ENCODE measurements around the gene FGFBP2.

FGFBP2 gene

GRCh38 chr4:15953625-15954024, 9.3 kb downstream of the FGFBP2 start:
- Histone ChIP-seq H3K9me2 (ENCODE audit: low read depth, low read length) (no peaks in the 10 kb centered on the region), H3F3A (ENCODE audit: insufficient read depth, low read length) (no peaks in the 10 kb centered on the region), H3K4me1 (ENCODE audit: insufficient read depth, low read length, severe bottlenecking) (no peaks in the 10 kb centered on the region), H3K9ac (ENCODE audit: low read length) (no peak overlapping the region), H3K4me3 (ENCODE audit: low read depth, low read length, poor library complexity, severe bottlenecking) (no peak overlapping the region), H2AFZ (ENCODE audit: low read length) (no peak overlapping the region), H3K79me2 (ENCODE audit: insufficient read depth, low read length) (no peaks in the 10 kb centered on the region), H4K20me1 (ENCODE audit: insufficient read depth, low read length) (no peaks in the 10 kb centered on the region), H3K27ac (ENCODE audit: low read depth, low read length, poor library complexity, severe bottlenecking) (no peak overlapping the region), H3K9me3 (ENCODE audit: low read length) (no peaks in the 10 kb centered on the region), H3K36me3 (ENCODE audit: insufficient read depth, low read length) (no peaks in the 10 kb centered on the region), H3K27me3 (ENCODE audit: insufficient read depth, low read length) (no peaks in the 10 kb centered on the region), H3K4me2 (ENCODE audit: low read length) (no peak overlapping the region)
- TF ChIP-seq CTCF (IDR thresholded peaks at IDR 0.05; ENCODE audit: low read length) (no peak), EZH2 (IDR thresholded peaks at IDR 0.05; ENCODE audit: borderline replicate concordance, low read length) (no peak)

GRCh38 chr4:15951781-15952180, 11.2 kb downstream of the FGFBP2 start:
- Histone ChIP-seq H3K27me3 (ENCODE audit: insufficient read depth, low read length) (no peaks in the 10 kb centered on the region), H3K9me2 (ENCODE audit: low read depth, low read length) (no peaks in the 10 kb centered on the region)

GRCh38 chr4:15948826-15949225, 14.1 kb downstream of the FGFBP2 start:
- no peak overlapping the region for H3K4me2 ChIP-seq (ENCODE audit: low read length)
- H3K36me3 ChIP-seq (ENCODE audit: insufficient read depth, low read length), result no peaks in the 10 kb centered on the region
- no peaks in the 10 kb centered on the region for H3K9me2 ChIP-seq (ENCODE audit: low read depth, low read length)
- no peaks in the 10 kb centered on the region for H3K27me3 ChIP-seq (ENCODE audit: insufficient read depth, low read length)
- no peaks in the 10 kb centered on the region for H3K79me2 ChIP-seq (ENCODE audit: insufficient read depth, low read length)
- H3F3A ChIP-seq (ENCODE audit: insufficient read depth, low read length), result no peaks in the 10 kb centered on the region
- no peaks in the 10 kb centered on the region for H3K4me1 ChIP-seq (ENCODE audit: insufficient read depth, low read length, severe bottlenecking)
- H3K27ac ChIP-seq (ENCODE audit: low read depth, low read length, poor library complexity, severe bottlenecking), result no peak overlapping the region
- H2AFZ ChIP-seq (ENCODE audit: low read length), result no peak overlapping the region
- TF ChIP-seq EZH2 (IDR thresholded peaks at IDR 0.05; ENCODE audit: borderline replicate concordance, low read length) (no peak), CTCF (IDR thresholded peaks at IDR 0.05; ENCODE audit: low read length) (no peak)
- no peaks in the 10 kb centered on the region for H4K20me1 ChIP-seq (ENCODE audit: insufficient read depth, low read length)
- H3K9ac ChIP-seq (ENCODE audit: low read length), result no peak overlapping the region
- H3K9me3 ChIP-seq (ENCODE audit: low read length), result no peaks in the 10 kb centered on the region
- H3K4me3 ChIP-seq (ENCODE audit: low read depth, low read length, poor library complexity, severe bottlenecking), result no peak overlapping the region

More at GRCh38 chr4:15951781-15952180, 11.2 kb downstream of the FGFBP2 start:
- Histone ChIP-seq H3K36me3 (ENCODE audit: insufficient read depth, low read length) (no peaks in the 10 kb centered on the region), H3K4me3 (ENCODE audit: low read depth, low read length, poor library complexity, severe bottlenecking) (no peak overlapping the region), H3K79me2 (ENCODE audit: insufficient read depth, low read length) (no peaks in the 10 kb centered on the region), H2AFZ (ENCODE audit: low read length) (no peak overlapping the region), H3K27ac (ENCODE audit: low read depth, low read length, poor library complexity, severe bottlenecking) (no peak overlapping the region), H3F3A (ENCODE audit: insufficient read depth, low read length) (no peaks in the 10 kb centered on the region), H3K9me3 (ENCODE audit: low read length) (no peaks in the 10 kb centered on the region), H3K9ac (ENCODE audit: low read length) (no peak overlapping the region), H4K20me1 (ENCODE audit: insufficient read depth, low read length) (no peaks in the 10 kb centered on the region), H3K4me2 (ENCODE audit: low read length) (no peak overlapping the region), H3K4me1 (ENCODE audit: insufficient read depth, low read length, severe bottlenecking) (no peaks in the 10 kb centered on the region)
- TF ChIP-seq CTCF (IDR thresholded peaks at IDR 0.05; ENCODE audit: low read length), result no peak
- no peak for TF ChIP-seq EZH2 (IDR thresholded peaks at IDR 0.05; ENCODE audit: borderline replicate concordance, low read length)

Data from OCI-LY1 (cell line).